AG09319 (cell line): Measurements from ENCODE around the gene MPDZ.

Experiments
- DNase-seq: peaks from one replicate; pipeline ENCODE4 v3.0.0-alpha.2; 2010; ENCODE audit warnings: low read depth; ENCODE audit errors: extremely low read depth
- TF ChIP-seq, protein P1 (sequence below): IDR thresholded peaks from 2 replicates; pipeline ENCODE4 v1.5.1; 2011; ENCODE audit warnings: low read depth, mild to moderate bottlenecking, inconsistent platforms, low read length, moderate library complexity

MPDZ gene

GRCh38 chr9:13109781-13110180 lies 169.7 kb downstream of the MPDZ start:
- no peak for DNase-seq
- TF ChIP-seq, protein P1, sequence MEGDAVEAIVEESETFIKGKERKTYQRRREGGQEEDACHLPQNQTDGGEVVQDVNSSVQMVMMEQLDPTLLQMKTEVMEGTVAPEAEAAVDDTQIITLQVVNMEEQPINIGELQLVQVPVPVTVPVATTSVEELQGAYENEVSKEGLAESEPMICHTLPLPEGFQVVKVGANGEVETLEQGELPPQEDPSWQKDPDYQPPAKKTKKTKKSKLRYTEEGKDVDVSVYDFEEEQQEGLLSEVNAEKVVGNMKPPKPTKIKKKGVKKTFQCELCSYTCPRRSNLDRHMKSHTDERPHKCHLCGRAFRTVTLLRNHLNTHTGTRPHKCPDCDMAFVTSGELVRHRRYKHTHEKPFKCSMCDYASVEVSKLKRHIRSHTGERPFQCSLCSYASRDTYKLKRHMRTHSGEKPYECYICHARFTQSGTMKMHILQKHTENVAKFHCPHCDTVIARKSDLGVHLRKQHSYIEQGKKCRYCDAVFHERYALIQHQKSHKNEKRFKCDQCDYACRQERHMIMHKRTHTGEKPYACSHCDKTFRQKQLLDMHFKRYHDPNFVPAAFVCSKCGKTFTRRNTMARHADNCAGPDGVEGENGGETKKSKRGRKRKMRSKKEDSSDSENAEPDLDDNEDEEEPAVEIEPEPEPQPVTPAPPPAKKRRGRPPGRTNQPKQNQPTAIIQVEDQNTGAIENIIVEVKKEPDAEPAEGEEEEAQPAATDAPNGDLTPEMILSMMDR, result no peak

DNA sequence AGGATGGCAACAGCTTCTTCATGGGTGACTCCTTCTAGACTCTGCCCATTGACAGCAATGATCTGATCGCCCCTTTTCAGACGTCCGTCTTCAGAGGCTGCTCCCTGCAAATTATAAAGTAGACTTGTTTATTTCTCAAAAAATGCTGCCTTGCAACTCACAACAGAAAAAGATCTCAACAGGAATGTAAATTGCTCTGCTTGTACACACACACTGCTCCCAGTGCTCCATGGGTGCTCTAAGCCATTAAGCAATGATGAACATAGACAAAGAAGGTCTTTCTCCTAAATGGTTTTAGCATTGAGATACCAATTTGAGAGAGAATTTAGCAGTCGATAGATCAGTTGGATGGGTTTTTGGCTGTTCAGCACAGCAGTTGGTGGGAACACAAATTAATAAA lies 172.5 kb downstream of the MPDZ start:
- TF ChIP-seq, protein P1, result no peak
- DNase-seq, result no peak

DNA sequence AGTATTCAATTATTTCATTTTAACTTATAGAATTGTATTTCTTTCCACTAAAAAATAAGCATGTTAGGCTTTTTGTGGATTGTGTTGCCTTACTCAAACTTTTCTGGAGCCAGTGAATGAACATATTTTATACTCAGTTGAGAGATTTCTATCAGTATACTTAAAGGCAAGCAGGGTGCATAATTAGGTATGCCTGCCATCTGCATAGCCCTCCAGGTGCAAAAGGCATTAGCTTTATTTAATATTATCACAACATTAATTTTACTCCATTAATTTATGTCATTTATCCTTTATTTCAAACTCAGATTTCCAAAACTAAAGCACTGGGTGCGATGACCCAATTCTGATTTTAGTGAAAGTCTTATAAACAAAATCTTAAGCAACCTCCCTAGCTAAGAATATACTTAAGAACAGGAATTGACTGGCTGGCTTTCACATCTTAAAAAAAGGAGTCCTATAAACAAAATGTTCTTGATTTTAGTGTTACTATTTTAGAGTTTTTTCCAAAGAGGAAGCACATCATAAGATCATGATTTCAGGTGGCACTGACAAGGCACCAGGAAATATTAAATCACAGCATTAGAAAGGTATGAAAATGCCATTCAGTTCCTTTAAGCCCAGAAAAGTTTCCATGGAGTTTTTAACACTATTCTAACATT lies 178.4 kb downstream of the MPDZ start:
- no peak for DNase-seq
- TF ChIP-seq, protein P1, result no peak

DNA sequence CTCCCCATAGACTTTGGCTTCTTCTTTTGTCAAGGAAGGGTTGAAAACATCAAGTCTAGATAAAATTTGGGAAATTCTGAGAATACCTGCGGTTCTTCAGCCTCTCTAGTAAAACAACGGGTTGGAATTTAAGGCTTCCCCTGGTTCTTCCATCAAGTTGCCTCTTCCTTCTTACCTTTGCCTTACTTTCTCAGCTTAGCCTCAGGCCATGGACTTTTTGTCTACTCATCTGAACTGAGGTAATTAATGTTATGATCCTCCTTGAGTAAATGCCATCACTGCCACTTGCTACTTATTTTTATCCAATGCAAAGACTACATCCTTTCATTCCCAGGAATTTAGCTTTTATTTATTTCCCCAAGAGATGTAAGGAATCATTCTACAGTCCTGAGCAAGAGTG lies 184.4 kb downstream of the MPDZ start:
- TF ChIP-seq, protein P1, result no peak
- no peak for DNase-seq

- TF ChIP-seq, protein P1, result no peak
- no peak for DNase-seq
Measured at GRCh38 chr9:13090628-13091027, 188.9 kb downstream of the MPDZ start.

DNA sequence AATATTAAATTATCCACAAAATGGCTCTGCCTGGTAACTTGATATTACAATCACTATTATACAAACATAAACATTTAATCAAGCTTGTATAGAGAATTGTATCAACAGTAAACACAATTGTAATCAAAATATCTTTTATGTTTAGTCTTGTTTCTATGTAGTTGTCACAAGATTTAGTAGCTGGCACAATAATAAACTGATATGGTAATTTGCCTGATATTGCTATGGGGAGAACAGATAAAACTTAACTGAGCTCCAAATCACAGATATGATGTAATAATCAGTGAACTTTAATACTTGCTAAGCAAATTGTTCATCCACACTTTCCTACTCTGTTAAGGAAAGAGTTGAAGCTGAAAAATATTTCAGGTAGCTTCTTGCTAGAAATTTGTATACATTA lies 189.8 kb downstream of the MPDZ start:
- DNase-seq, result no peak
- TF ChIP-seq, protein P1, result no peak

DNA sequence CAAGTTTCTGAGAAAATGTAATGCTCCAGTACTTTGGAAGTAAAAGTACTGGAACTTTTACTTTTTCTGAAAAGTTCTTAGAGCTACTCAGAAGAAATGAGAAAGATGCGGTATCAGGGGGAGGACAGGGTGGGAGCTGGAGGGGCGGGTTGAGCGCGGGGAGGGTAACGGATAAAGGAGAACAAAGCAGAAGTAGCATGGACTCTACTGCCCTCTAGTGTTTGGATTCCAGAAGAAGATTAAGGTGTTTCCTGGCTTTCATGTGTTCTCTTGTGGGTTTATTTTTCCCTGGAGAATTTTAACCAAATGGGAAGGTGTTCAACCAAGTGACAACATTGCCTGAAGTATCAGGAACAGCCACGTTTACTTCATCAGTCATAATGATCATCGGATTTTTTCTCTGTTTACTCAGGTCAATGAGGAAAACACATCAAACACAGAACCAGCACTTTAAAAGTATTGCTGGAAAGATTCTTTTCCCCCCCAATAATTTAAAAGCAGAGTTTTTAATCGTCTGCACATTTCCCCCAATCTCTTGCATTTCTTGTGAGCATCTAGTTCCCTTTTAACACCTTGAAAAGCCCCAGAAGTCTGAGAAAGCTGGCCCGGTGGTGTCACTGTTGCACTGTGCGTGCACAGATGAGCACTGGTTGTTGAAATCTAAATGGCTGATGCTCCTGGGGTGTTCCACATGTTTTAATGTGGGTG lies 190.6 kb downstream of the MPDZ start:
- DNase-seq, result peak; percentile 8
- TF ChIP-seq, protein P1, result peak; percentile 68
